Measurements from ENCODE around the gene ACTR5. TPM values are rescaled to one million over a fixed set of nuclear protein-coding genes. Genes with fewer than 3 reads are reported as not detected.

ACTR5 gene
- total and polyA plus RNA-seq, 2 of the 13 experiments (the other 11 are each of a cell fraction or from before 2014, with no cell fraction given): 19.5 to 20.5 TPM

DNA sequence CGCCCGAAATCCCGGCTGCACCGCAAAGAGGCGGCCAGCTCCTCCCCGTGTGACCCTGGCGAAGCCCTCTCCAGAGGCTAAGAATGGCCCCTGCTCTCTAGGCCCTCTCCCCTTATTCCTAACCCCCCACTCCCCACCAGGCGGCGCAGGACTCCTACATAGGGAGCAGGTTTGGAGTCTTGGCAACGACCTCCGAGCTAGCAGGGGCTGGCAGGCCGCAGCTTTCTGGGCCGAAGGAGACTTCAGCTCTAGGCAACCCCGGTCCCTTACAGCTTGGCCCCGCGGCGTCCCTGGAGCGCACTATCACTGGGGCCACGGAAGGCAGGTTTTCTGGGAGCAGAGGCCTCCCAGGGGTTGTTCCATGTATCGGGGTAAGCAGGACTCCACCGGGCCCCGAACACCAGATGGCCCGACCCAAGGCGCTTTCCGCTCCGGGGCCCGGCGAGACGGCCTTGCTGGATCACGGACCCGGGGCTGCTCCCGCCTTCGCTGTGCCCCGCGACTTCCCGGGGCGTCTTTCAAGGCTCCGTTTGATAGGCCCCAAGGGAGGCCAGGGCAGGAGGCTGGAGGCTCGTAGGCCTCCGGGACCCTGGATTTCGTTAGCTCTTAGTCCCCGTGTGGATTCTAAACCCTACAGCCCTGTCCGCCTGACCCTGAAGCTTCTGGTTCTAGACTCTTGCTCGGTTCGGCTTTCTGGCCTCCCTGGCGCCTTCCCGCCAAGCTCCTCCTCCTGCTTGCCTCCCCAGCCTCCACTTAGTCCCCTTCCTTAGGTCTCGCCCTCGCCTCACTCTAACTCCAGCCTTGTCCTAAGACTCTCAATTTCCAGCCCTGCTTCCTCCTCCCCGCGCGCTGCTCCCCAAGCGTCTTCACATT is 22.1 kb upstream of the ACTR5 start (continued):
- TF ChIP-seq, protein P1, sequence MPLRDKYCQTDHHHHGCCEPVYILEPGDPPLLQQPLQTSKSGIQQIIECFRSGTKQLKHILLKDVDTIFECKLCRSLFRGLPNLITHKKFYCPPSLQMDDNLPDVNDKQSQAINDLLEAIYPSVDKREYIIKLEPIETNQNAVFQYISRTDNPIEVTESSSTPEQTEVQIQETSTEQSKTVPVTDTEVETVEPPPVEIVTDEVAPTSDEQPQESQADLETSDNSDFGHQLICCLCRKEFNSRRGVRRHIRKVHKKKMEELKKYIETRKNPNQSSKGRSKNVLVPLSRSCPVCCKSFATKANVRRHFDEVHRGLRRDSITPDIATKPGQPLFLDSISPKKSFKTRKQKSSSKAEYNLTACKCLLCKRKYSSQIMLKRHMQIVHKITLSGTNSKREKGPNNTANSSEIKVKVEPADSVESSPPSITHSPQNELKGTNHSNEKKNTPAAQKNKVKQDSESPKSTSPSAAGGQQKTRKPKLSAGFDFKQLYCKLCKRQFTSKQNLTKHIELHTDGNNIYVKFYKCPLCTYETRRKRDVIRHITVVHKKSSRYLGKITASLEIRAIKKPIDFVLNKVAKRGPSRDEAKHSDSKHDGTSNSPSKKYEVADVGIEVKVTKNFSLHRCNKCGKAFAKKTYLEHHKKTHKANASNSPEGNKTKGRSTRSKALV (CRISPR knock-in tag; IDR thresholded peaks at IDR 0.05): 0 out of 2 replicates have a peak, but pooled peaks have one; percentile 55
- TF ChIP-seq, protein P2, sequence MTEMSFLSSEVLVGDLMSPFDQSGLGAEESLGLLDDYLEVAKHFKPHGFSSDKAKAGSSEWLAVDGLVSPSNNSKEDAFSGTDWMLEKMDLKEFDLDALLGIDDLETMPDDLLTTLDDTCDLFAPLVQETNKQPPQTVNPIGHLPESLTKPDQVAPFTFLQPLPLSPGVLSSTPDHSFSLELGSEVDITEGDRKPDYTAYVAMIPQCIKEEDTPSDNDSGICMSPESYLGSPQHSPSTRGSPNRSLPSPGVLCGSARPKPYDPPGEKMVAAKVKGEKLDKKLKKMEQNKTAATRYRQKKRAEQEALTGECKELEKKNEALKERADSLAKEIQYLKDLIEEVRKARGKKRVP (CRISPR knock-in tag; IDR thresholded peaks at IDR 0.05): no peak
- TF ChIP-seq ZFX (CRISPR knock-in tag; IDR thresholded peaks at IDR 0.05; ENCODE audit: low read depth): peak; percentile 54
- 0 out of 2 replicates have a peak, but pooled peaks have one; percentile 15 for TF ChIP-seq MTF2 (CRISPR knock-in tag; IDR thresholded peaks at IDR 0.05; ENCODE audit: borderline replicate concordance)
- peak; percentile 33; the same call in 1 of the 2 replicates for TF ChIP-seq MYC (CRISPR knock-in tag; IDR thresholded peaks at IDR 0.05; ENCODE audit: borderline replicate concordance)
- TF ChIP-seq WIZ (CRISPR knock-in tag; IDR thresholded peaks at IDR 0.05): 0 out of 2 replicates have a peak, but pooled peaks have one; percentile 26
- TF ChIP-seq, protein P3, sequence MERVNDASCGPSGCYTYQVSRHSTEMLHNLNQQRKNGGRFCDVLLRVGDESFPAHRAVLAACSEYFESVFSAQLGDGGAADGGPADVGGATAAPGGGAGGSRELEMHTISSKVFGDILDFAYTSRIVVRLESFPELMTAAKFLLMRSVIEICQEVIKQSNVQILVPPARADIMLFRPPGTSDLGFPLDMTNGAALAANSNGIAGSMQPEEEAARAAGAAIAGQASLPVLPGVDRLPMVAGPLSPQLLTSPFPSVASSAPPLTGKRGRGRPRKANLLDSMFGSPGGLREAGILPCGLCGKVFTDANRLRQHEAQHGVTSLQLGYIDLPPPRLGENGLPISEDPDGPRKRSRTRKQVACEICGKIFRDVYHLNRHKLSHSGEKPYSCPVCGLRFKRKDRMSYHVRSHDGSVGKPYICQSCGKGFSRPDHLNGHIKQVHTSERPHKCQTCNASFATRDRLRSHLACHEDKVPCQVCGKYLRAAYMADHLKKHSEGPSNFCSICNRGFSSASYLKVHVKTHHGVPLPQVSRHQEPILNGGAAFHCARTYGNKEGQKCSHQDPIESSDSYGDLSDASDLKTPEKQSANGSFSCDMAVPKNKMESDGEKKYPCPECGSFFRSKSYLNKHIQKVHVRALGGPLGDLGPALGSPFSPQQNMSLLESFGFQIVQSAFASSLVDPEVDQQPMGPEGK (CRISPR knock-in tag; IDR thresholded peaks at IDR 0.05): peak; percentile 35; the same call in 1 of the 2 replicates
- TF ChIP-seq, protein P4, sequence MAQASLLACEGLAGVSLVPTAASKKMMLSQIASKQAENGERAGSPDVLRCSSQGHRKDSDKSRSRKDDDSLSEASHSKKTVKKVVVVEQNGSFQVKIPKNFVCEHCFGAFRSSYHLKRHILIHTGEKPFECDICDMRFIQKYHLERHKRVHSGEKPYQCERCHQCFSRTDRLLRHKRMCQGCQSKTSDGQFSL (CRISPR knock-in tag; IDR thresholded peaks at IDR 0.05): peak; percentile 76; the same call in 1 of the 2 replicates
- TF ChIP-seq, protein P5, sequence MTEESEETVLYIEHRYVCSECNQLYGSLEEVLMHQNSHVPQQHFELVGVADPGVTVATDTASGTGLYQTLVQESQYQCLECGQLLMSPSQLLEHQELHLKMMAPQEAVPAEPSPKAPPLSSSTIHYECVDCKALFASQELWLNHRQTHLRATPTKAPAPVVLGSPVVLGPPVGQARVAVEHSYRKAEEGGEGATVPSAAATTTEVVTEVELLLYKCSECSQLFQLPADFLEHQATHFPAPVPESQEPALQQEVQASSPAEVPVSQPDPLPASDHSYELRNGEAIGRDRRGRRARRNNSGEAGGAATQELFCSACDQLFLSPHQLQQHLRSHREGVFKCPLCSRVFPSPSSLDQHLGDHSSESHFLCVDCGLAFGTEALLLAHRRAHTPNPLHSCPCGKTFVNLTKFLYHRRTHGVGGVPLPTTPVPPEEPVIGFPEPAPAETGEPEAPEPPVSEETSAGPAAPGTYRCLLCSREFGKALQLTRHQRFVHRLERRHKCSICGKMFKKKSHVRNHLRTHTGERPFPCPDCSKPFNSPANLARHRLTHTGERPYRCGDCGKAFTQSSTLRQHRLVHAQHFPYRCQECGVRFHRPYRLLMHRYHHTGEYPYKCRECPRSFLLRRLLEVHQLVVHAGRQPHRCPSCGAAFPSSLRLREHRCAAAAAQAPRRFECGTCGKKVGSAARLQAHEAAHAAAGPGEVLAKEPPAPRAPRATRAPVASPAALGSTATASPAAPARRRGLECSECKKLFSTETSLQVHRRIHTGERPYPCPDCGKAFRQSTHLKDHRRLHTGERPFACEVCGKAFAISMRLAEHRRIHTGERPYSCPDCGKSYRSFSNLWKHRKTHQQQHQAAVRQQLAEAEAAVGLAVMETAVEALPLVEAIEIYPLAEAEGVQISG (CRISPR knock-in tag; IDR thresholded peaks at IDR 0.05): 0 out of 2 replicates have a peak, but pooled peaks have one; percentile 30
- TF ChIP-seq FOXJ3 (CRISPR knock-in tag; IDR thresholded peaks at IDR 0.05; ENCODE audit: borderline replicate concordance): no peak
- peak; percentile 74 for TF ChIP-seq STAG1 (CRISPR knock-in tag; IDR thresholded peaks at IDR 0.05)
- peak; percentile 87 for TF ChIP-seq XRCC5 (optimal IDR thresholded peaks at IDR 0.05; ENCODE audit: low read length)
- TF ChIP-seq, protein P6, sequence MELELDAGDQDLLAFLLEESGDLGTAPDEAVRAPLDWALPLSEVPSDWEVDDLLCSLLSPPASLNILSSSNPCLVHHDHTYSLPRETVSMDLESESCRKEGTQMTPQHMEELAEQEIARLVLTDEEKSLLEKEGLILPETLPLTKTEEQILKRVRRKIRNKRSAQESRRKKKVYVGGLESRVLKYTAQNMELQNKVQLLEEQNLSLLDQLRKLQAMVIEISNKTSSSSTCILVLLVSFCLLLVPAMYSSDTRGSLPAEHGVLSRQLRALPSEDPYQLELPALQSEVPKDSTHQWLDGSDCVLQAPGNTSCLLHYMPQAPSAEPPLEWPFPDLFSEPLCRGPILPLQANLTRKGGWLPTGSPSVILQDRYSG (CRISPR knock-in tag; IDR thresholded peaks at IDR 0.05): 0 out of 2 replicates have a peak, but pooled peaks have one; percentile 61
